ENCODE measurements around the gene ITK.

DNA sequence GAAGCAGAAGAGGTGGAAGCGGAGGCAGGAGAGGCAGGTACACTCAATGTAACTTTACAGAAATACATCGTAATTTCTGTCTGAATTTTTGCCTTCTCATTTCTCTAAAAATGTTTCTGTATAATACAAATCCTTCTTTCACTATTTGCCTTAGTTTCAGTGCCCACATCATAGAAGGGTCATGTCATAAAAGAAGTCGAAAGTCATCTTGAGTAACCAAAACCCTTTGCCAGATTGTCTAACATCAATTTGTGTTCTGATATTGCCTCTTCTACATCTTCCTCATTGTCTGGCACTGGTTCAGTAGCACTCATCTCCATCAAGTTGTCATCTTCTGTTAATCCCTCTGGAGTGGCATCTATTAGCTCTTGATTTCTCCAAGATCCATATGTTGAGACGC lies 79.1 kb downstream of the ITK start:
- TF ChIP-seq POLR2A (IDR thresholded peaks at IDR 0.05) (no peak), POLR2AphosphoS5 (IDR thresholded peaks at IDR 0.05) (no peak), EP300 (IDR thresholded peaks at IDR 0.05; ENCODE audit: low read depth) (no peak)
- TF ChIP-seq, protein P1, sequence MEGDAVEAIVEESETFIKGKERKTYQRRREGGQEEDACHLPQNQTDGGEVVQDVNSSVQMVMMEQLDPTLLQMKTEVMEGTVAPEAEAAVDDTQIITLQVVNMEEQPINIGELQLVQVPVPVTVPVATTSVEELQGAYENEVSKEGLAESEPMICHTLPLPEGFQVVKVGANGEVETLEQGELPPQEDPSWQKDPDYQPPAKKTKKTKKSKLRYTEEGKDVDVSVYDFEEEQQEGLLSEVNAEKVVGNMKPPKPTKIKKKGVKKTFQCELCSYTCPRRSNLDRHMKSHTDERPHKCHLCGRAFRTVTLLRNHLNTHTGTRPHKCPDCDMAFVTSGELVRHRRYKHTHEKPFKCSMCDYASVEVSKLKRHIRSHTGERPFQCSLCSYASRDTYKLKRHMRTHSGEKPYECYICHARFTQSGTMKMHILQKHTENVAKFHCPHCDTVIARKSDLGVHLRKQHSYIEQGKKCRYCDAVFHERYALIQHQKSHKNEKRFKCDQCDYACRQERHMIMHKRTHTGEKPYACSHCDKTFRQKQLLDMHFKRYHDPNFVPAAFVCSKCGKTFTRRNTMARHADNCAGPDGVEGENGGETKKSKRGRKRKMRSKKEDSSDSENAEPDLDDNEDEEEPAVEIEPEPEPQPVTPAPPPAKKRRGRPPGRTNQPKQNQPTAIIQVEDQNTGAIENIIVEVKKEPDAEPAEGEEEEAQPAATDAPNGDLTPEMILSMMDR (IDR thresholded peaks at IDR 0.05), result no peak

Data from transverse colon (tissue), 4 donors.